Measurements from ENCODE around the gene RECQL5.

GRCh38 chr17:75688209-75688825 is 21.4 kb upstream of the RECQL5 start:
- TF ChIP-seq GABPA (IDR thresholded peaks at IDR 0.05; ENCODE audit: borderline replicate concordance, insufficient read depth, low read length) (no peak), CHD2 (IDR thresholded peaks at IDR 0.05; ENCODE audit: low read length) (no peak), EP300 (IDR thresholded peaks at IDR 0.05; ENCODE audit: borderline replicate concordance in 1 of 2, low read depth in 2 of 2, low read length in 2 of 2) (no peak), JUND (IDR thresholded peaks at IDR 0.05; ENCODE audit: low read length) (no peak), CHD1 (IDR thresholded peaks at IDR 0.05; ENCODE audit: low read depth, low read length) (no peak), EZH2 (IDR thresholded peaks at IDR 0.05; ENCODE audit: low read depth, low read length, severe bottlenecking) (no peak), RFX5 (IDR thresholded peaks at IDR 0.05; ENCODE audit: borderline replicate concordance, low read depth, low read length) (no peak), ZNF274 (IDR thresholded peaks at IDR 0.05; ENCODE audit: borderline replicate concordance, extremely low read depth, low read length) (no peak), SRF (IDR thresholded peaks at IDR 0.05; ENCODE audit: low read depth, low read length) (no peak)
- TF ChIP-seq, protein P1, sequence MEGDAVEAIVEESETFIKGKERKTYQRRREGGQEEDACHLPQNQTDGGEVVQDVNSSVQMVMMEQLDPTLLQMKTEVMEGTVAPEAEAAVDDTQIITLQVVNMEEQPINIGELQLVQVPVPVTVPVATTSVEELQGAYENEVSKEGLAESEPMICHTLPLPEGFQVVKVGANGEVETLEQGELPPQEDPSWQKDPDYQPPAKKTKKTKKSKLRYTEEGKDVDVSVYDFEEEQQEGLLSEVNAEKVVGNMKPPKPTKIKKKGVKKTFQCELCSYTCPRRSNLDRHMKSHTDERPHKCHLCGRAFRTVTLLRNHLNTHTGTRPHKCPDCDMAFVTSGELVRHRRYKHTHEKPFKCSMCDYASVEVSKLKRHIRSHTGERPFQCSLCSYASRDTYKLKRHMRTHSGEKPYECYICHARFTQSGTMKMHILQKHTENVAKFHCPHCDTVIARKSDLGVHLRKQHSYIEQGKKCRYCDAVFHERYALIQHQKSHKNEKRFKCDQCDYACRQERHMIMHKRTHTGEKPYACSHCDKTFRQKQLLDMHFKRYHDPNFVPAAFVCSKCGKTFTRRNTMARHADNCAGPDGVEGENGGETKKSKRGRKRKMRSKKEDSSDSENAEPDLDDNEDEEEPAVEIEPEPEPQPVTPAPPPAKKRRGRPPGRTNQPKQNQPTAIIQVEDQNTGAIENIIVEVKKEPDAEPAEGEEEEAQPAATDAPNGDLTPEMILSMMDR (IDR thresholded peaks at IDR 0.05; ENCODE audit: control extremely low read depth in 1 of 3, insufficient read depth in 1 of 3, low read depth in 1 of 3, low read length in 3 of 3) = no peak
- TF ChIP-seq, protein P2, sequence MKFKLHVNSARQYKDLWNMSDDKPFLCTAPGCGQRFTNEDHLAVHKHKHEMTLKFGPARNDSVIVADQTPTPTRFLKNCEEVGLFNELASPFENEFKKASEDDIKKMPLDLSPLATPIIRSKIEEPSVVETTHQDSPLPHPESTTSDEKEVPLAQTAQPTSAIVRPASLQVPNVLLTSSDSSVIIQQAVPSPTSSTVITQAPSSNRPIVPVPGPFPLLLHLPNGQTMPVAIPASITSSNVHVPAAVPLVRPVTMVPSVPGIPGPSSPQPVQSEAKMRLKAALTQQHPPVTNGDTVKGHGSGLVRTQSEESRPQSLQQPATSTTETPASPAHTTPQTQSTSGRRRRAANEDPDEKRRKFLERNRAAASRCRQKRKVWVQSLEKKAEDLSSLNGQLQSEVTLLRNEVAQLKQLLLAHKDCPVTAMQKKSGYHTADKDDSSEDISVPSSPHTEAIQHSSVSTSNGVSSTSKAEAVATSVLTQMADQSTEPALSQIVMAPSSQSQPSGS (IDR thresholded peaks at IDR 0.05; ENCODE audit: low read length) = no peak
- TF ChIP-seq, protein P3, sequence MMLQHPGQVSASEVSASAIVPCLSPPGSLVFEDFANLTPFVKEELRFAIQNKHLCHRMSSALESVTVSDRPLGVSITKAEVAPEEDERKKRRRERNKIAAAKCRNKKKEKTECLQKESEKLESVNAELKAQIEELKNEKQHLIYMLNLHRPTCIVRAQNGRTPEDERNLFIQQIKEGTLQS (IDR thresholded peaks at IDR 0.05; ENCODE audit: insufficient read depth, low read depth, low read length) = no peak

Measured in H1 (cell line).